D721Med (cell line): Measurements from ENCODE around the gene LTBP3.

ENCODE experiments used
- DNase-seq: peaks from one replicate; pipeline ENCODE4 v3.0.0; 2011; ENCODE audit warnings: low spot score; ENCODE audit not compliant: insufficient read length
- FAIRE-seq: peaks from 2 replicates; lab custom pipeline; 2011; peaks lifted over from hg19 to GRCh38; lab: Jason Lieb, UNC
- TF ChIP-seq, protein P1 (sequence below): IDR thresholded peaks from 2 replicates; pipeline ENCODE4 v1.5.1; 2012; ENCODE audit warnings: mild to moderate bottlenecking, control low read depth; ENCODE audit not compliant: insufficient read depth; ENCODE audit errors: missing control alignments

Gene LTBP3

GRCh38 chr11:65590240-65590738 is 32.1 kb upstream of the LTBP3 start:
- no peak for DNase-seq
- FAIRE-seq, result no peak
- TF ChIP-seq, protein P1, sequence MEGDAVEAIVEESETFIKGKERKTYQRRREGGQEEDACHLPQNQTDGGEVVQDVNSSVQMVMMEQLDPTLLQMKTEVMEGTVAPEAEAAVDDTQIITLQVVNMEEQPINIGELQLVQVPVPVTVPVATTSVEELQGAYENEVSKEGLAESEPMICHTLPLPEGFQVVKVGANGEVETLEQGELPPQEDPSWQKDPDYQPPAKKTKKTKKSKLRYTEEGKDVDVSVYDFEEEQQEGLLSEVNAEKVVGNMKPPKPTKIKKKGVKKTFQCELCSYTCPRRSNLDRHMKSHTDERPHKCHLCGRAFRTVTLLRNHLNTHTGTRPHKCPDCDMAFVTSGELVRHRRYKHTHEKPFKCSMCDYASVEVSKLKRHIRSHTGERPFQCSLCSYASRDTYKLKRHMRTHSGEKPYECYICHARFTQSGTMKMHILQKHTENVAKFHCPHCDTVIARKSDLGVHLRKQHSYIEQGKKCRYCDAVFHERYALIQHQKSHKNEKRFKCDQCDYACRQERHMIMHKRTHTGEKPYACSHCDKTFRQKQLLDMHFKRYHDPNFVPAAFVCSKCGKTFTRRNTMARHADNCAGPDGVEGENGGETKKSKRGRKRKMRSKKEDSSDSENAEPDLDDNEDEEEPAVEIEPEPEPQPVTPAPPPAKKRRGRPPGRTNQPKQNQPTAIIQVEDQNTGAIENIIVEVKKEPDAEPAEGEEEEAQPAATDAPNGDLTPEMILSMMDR, result no peak

DNA sequence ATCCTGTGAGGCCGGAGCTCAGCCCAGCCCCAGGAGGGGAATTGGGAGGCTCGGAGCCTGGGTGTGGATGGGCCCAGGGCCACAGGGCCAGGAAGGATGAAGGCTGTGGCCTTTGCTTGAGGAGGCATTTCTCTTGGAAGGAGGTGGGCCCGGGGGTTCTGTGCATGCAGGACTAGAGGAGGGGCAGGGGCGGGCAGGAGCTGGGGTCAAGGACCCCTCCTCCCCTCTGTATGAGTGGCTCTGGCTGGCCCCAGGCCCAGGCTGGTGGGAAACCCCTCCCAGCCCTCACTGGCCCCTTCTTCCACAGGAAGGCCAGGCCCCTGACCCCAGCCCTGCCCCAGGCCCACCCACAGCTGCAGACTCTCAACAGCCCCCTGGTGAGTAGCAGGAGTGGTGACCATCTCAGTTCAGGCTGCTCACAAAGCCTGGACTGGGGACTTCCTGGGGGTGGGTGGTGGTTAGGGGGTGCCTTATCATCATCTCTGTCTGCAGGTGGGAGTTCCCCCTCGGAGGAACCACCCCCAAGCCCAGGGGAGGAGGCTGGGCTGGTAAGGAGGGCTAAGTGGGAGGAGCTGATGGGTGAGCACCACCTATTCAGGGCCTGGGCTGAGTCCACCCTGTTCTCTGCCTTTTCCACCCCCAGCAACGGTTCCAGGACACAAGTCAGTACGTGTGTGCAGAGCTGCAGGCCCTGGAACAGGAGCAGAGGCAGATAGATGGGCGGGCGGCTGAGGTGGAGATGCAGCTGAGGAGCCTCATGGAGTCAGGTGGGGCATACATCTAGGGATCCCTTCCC is 31.5 kb upstream of the LTBP3 start:
- no peak for FAIRE-seq
- DNase-seq, result no peak
- TF ChIP-seq, protein P1, result no peak

GRCh38 chr11:65588199-65589054 is 30.3 kb upstream of the LTBP3 start:
- no peak for FAIRE-seq
- peak; percentile 80 for DNase-seq
- TF ChIP-seq, protein P1, result peak; percentile 55

- TF ChIP-seq, protein P1, result no peak
- FAIRE-seq, result no peak
- DNase-seq, result no peak
Measured at GRCh38 chr11:65586676-65587075, 28.5 kb upstream of the LTBP3 start.

DNA sequence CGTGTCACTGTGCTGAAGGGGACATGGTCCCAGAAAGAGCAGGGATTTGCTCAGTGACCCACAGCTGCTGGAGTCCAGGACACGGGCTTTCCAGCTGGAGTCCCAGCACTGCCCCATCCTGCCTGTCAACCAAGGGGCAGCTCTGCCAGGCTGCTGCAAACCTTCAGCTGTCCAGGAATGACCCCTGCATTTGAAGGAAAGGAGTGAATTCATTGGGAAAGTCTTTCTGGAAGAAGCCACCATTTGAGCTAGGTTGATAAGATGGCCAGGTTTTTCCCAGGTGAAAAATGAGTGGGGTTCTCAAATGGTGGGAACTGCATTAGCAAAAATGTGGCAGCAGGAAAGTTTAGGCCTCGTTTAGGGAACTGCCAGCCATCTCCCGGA is 28.1 kb upstream of the LTBP3 start:
- FAIRE-seq (no peak), DNase-seq (no peak)
- TF ChIP-seq, protein P1, result no peak

DNA sequence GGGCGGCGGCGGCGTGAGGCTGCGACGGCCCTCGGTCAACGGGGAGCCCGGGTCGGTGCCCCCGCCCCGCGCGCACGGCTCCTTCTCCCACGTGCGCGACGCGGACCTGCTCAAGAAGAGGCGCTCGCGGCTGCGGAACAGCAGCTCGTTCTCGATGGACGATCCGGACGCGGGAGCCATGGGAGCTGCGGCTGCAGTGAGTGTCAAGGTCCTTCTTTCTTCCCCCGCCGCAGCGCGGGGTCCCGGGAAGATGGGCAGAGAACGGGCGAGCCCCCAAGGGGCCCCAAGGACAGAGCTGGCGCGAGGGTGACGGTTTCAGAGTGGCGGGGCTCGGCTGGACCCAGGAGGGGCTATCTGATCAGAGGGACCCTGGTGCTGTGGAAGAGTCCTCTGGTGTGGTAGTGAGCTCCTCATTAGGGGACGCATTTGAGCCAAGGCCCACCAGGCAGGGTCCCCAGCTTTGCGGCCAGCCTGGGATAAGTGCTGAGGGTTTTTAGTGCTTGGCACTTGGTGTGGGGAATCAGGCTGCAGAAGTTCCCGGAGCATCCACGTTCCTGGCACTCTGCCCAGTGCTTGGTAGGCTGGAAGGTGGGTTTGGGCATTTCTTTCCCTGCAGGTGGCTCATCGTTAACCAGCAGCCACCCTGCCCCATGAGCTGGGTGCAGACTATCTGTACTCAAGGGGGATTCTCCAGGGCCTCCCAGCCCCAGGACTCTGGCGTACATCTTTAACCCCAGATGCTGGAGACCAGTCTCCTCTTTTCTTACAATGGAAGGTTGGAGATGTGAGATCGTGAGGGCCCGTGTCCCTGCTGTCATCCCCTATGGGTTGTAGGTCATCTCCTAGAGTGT is 27.5 kb upstream of the LTBP3 start:
- FAIRE-seq (no peak), DNase-seq (no peak)
- TF ChIP-seq, protein P1, result no peak
